GM12878 (cell line): ENCODE measurements around the gene WNK1. TPM values are rescaled to one million over a fixed set of nuclear protein-coding genes. Genes with fewer than 3 reads are reported as not detected.
A peak's percentile ranks its signal among the peaks of the same experiment; 100 is the strongest.

Experiments
- ATAC-seq: fragments of 200-7000 bp; cut with Tn5 transposase; 3 replicates; pipeline ENCODE4 v1.9.1; 2020; ENCODE audit warnings: mild to moderate bottlenecking, moderate library complexity
- BruUV-seq: library from RNA; stranded (reverse); fragments of 400-500 nt; replicated peaks from 2 replicates; lab custom pipeline; 2021; lab: Mats Ljungman, UMichigan
- CTCF ChIA-PET: fragments of 300-600 bp; sonication (Branson Sonifier 250); formaldehyde crosslinking; extraction: SDS; loops from one replicate; lab custom pipeline; 2021; ENCODE audit warnings: inconsistent platforms; lab: Yijun Ruan, JAX
- POLR2A ChIA-PET: fragments of 350-600 bp; formaldehyde crosslinking; extraction: SDS; loops from one replicate; lab custom pipeline; 2021; ENCODE audit warnings: inconsistent platforms; lab: Charles Lee
- RAD21 ChIA-PET: fragments of 300-600 bp; sonication (Branson Sonifier 250); formaldehyde crosslinking; loops from one replicate; lab custom pipeline; 2023; ENCODE audit warnings: antibody characterized with exemption; ENCODE audit not compliant: unreplicated experiment; lab: Charles Lee
- SMC1A ChIA-PET: fragments of 300-600 bp; sonication (Branson Sonifier 250); formaldehyde crosslinking; loops from one replicate; lab custom pipeline; 2023; ENCODE audit not compliant: unreplicated experiment, uncharacterized antibody; lab: Charles Lee
- DNase-seq: peaks from one replicate; pipeline ENCODE4 v3.0.0-alpha.2; 2011; ENCODE audit warnings: low read depth, low spot score
- FAIRE-seq: peaks from 3 replicates; lab custom pipeline; 2011; peaks lifted over from hg19 to GRCh38; lab: Jason Lieb, UNC
- H2AFZ ChIP-seq: 2 replicates; pipeline ENCODE4 v1.6.0; 2011; ENCODE audit warnings: low read depth, low read length, control low read depth; ENCODE audit not compliant: control insufficient read depth
- H3K27ac ChIP-seq: 2 replicates; pipeline ENCODE4 v1.5.1; 2011; ENCODE audit warnings: control low read depth; ENCODE audit not compliant: control insufficient read depth, insufficient read depth
- H3K27me3 ChIP-seq, 2 experiments: replicated peaks in 1 of 2; 2 replicates each; pipeline versions ENCODE4 v1.6.0 to v1.6.1; 2011; ENCODE audit warnings: low read length in 1 of 2; ENCODE audit not compliant: control insufficient read depth in 2 of 2, insufficient read depth in 2 of 2
- H3K36me3 ChIP-seq, 2 experiments: 2 replicates each; pipeline ENCODE4 v1.5.1; 2011; ENCODE audit warnings: low read length in 1 of 2; ENCODE audit not compliant: control insufficient read depth in 2 of 2, insufficient read depth in 2 of 2
- H3K4me1 ChIP-seq: 2 replicates; pipeline ENCODE4 v1.6.1; 2011; ENCODE audit warnings: mild to moderate bottlenecking, low read length, moderate library complexity, mixed read lengths; ENCODE audit not compliant: control insufficient read depth, insufficient read depth
- H3K4me2 ChIP-seq: 2 replicates; pipeline ENCODE4 v1.6.0; 2011; ENCODE audit warnings: control low read depth; ENCODE audit not compliant: control insufficient read depth, insufficient read depth
- H3K4me3 ChIP-seq: fragments of 200-600 bp; sonication (generic); 2 replicates; pipeline ENCODE4 v1.5.1; 2016
- H3K79me2 ChIP-seq: 2 replicates; pipeline ENCODE4 v1.6.0; 2011; ENCODE audit warnings: low read length; ENCODE audit not compliant: control insufficient read depth, insufficient read depth
- H3K9ac ChIP-seq: 2 replicates; pipeline ENCODE4 v1.8.0; 2011; ENCODE audit warnings: low read length, control low read depth, mixed read lengths; ENCODE audit not compliant: control insufficient read depth, insufficient read depth
- H3K9me3 ChIP-seq: replicated peaks from 3 replicates; pipeline ENCODE4 v1.5.1; 2011; ENCODE audit warnings: mild to moderate bottlenecking, low read length; ENCODE audit not compliant: control insufficient read depth, insufficient read depth
- H4K20me1 ChIP-seq: 2 replicates; pipeline ENCODE4 v1.6.0; 2011; ENCODE audit not compliant: control insufficient read depth, insufficient read depth
- ATF3 ChIP-seq: IDR thresholded peaks from 2 replicates; pipeline ENCODE4 v1.6.1; 2011; ENCODE audit warnings: low read depth, mild to moderate bottlenecking, low read length, moderate library complexity, borderline replicate concordance; ENCODE audit errors: extremely low read depth
- CBX5 ChIP-seq: sonication (generic); IDR thresholded peaks from 2 replicates; pipeline ENCODE4 v1.6.1; 2016; ENCODE audit warnings: low read depth, moderate library complexity, mild to moderate bottlenecking, inconsistent platforms
- CEBPZ ChIP-seq: fragments of 150-350 bp; IDR thresholded peaks from 2 replicates; pipeline ENCODE4 v1.6.1; 2016; ENCODE audit warnings: low read depth, low read length
- CREM ChIP-seq: IDR thresholded peaks from 2 replicates; pipeline ENCODE4 v1.6.1; 2014; ENCODE audit warnings: antibody characterized with exemption, low read depth
- EGR1 ChIP-seq, 2 experiments: IDR thresholded peaks; 1 replicate in 1 of 2; 2 replicates in 1 of 2; pipeline ENCODE4 v1.6.1; 2011 to 2012; ENCODE audit warnings: low read depth in 2 of 2, low read length in 2 of 2, borderline replicate concordance in 1 of 2, mild to moderate bottlenecking in 1 of 2, moderate library complexity in 1 of 2
- PAX5 ChIP-seq: IDR thresholded peaks from 2 replicates; pipeline ENCODE4 v1.6.1; 2011; ENCODE audit warnings: low read depth, low read length, borderline replicate concordance
- RCOR1 ChIP-seq: conservative IDR thresholded peaks from 2 replicates; pipeline ENCODE4 v1.6.1; 2012; ENCODE audit warnings: low read depth, low read length, improper control_type of control experiment
- SUPT20H ChIP-seq: IDR thresholded peaks from 2 replicates; pipeline ENCODE4 v1.6.1; 2011; ENCODE audit warnings: low read depth, mild to moderate bottlenecking, low read length, moderate library complexity, borderline replicate concordance; ENCODE audit not compliant: control insufficient read depth
- SUZ12 ChIP-seq: fragments of 200-600 bp; sonication (generic); IDR thresholded peaks from one replicate; pipeline ENCODE4 v1.6.1; 2018; ENCODE audit warnings: antibody characterized with exemption, mild to moderate bottlenecking; ENCODE audit not compliant: unreplicated experiment
- ZNF24 ChIP-seq: fragments of 450-650 bp; IDR thresholded peaks from 2 replicates; pipeline ENCODE4 v1.6.1; 2017; ENCODE audit warnings: antibody characterized with exemption, mild to moderate bottlenecking
- ZNF384 ChIP-seq: IDR thresholded peaks from 2 replicates; pipeline ENCODE4 v1.6.1; 2012; ENCODE audit warnings: low read depth, mild to moderate bottlenecking, low read length, improper control_type of control experiment, borderline replicate concordance
- WGBS: methylation state at CpG from one replicate; pipeline ENCODE4 v1.1.6; 2016; ENCODE audit warnings: low lambda C conversion rate; ENCODE audit not compliant: insufficient replicate concordance, insufficient coverage; ENCODE audit errors: missing lambda C conversion rate; 5-methylcytosine and 5-hydroxymethylcytosine counted together
- in situ Hi-C: fragments of 300-500 bp; cut with MboI; formaldehyde crosslinking; loops from 9 replicates; pipeline ENCODE4 v1.14.3; 2018; ENCODE audit warnings: mixed read lengths
- intact Hi-C: fragments of 100-400 bp; cut with micrococcal nuclease; formaldehyde crosslinking; loops from one replicate; pipeline ENCODE4 v1.14.2; 2022; ENCODE audit not compliant: unreplicated experiment
- polyA plus RNA-seq, 11 experiments: library from polyadenylated mRNA; depleted of rRNA in 4 of 11; unstranded in 6 of 11; stranded (reverse) in 5 of 11; fragments of >200 nt; fragmentation: Nextera tagmentation in 4 of 11; fragmentation: Illumina TruSeq in 1 of 11; extraction: Ambion mirVana in 4 of 11; extraction: Trizol in 1 of 11; gene quantifications; 1 replicate in 1 of 11; 2 replicates in 10 of 11; pipeline versions ENCODE4 v1.2.1 to v1.2.3, GENCODE V29; 2011 to 2016; ENCODE audit warnings: inconsistent platforms in 2 of 11, missing spikeins in 2 of 11, low read depth in 1 of 11
- total RNA-seq, 4 experiments: library from RNA; depleted of rRNA in 3 of 4; stranded (reverse); fragments of >200 nt in 3 of 4; fragmentation: Illumina TruSeq in 1 of 4; extraction: Trizol in 1 of 4; gene quantifications; 2 replicates each; pipeline versions ENCODE4 v1.2.1 to v1.2.3, GENCODE V29; 2013 to 2021
- TF ChIP-seq, protein P1 (sequence below): fragments of 450-650 bp; IDR thresholded peaks from 2 replicates; pipeline ENCODE4 v1.6.1; 2017; ENCODE audit warnings: mild to moderate bottlenecking, moderate library complexity

Gene WNK1
- total and polyA plus RNA-seq, 10 of the 15 experiments (the other 5 are each of a cell fraction or from before 2014, with no cell fraction given), result 9.6 to 151 (median 86.6) TPM

- H3K4me2 ChIP-seq, result peak overlapping the region; percentile 93
- FAIRE-seq, result peak; percentile 93
- no peak for ATAC-seq
- peaks cover 41% of the 10 kb centered on the region for H3K79me2 ChIP-seq
- H4K20me1 ChIP-seq, result peaks cover 7% of the 10 kb centered on the region; the same call in 1 of the 2 replicates
- in situ Hi-C loops, result loop anchor here (5.0 kb wide), 2 partner anchors 78 to 173 kb away; no protein-coding TSS in a partner anchor
- H3K4me3 ChIP-seq, result peak overlapping the region; percentile 75
- 52% methylated on average over 1 of the region's 1 CpG for WGBS
- ChIA-PET CTCF (interaction anchor here (1.0 to 6.5 kb wide), 19 partner anchors 10 to 181 kb away, joined by 3 to 123 read pairs (median 10); no protein-coding TSS in a partner anchor), RAD21 (interaction anchor here (0.8 to 9.6 kb wide), 24 partner anchors 11 to 199 kb away, joined by 3 to 396 read pairs (median 17); partner anchors contain the start of genes NINJ2 and RAD52), SMC1A (interaction anchor here (0.8 to 6.6 kb wide), 32 partner anchors 8 to 174 kb away, joined by 3 to 194 read pairs (median 10); no protein-coding TSS in a partner anchor), POLR2A (interaction anchor here (0.6 to 6.7 kb wide), 22 partner anchors 8 to 200 kb away, joined by 3 to 118 read pairs (median 8); partner anchors contain the start of gene RAD52)
- no peaks in the 10 kb centered on the region for H3K27me3 ChIP-seq
- H3K36me3 ChIP-seq, result no peaks in the 10 kb centered on the region
- H2AFZ ChIP-seq, result peak overlapping the region; percentile 63
- H3K9ac ChIP-seq, result peak overlapping the region; percentile 60
- H3K9me3 ChIP-seq, result no peaks in the 10 kb centered on the region
- peak overlapping the region; percentile 79 for H3K27ac ChIP-seq
- intact Hi-C loops, result loop anchor here (2.0 kb wide), 2 partner anchors 29 to 63 kb away; no protein-coding TSS in a partner anchor
- TF ChIP-seq PAX5, result no peak
- TF ChIP-seq SUZ12, result no peak
- TF ChIP-seq RCOR1, result no peak
- no peak for TF ChIP-seq CBX5
- TF ChIP-seq CREM, result no peak
- TF ChIP-seq SUPT20H, result no peak
- no peak for TF ChIP-seq EGR1 (IDR thresholded peaks at IDR 0.05; ENCODE audit: borderline replicate concordance in 1 of 2, low read depth in 2 of 2, low read length in 2 of 2)
- peak; percentile 28; the same call in 1 of the 2 replicates for TF ChIP-seq ZNF24
- no peak for TF ChIP-seq CEBPZ
- TF ChIP-seq ATF3, result no peak
- TF ChIP-seq, protein P1, sequence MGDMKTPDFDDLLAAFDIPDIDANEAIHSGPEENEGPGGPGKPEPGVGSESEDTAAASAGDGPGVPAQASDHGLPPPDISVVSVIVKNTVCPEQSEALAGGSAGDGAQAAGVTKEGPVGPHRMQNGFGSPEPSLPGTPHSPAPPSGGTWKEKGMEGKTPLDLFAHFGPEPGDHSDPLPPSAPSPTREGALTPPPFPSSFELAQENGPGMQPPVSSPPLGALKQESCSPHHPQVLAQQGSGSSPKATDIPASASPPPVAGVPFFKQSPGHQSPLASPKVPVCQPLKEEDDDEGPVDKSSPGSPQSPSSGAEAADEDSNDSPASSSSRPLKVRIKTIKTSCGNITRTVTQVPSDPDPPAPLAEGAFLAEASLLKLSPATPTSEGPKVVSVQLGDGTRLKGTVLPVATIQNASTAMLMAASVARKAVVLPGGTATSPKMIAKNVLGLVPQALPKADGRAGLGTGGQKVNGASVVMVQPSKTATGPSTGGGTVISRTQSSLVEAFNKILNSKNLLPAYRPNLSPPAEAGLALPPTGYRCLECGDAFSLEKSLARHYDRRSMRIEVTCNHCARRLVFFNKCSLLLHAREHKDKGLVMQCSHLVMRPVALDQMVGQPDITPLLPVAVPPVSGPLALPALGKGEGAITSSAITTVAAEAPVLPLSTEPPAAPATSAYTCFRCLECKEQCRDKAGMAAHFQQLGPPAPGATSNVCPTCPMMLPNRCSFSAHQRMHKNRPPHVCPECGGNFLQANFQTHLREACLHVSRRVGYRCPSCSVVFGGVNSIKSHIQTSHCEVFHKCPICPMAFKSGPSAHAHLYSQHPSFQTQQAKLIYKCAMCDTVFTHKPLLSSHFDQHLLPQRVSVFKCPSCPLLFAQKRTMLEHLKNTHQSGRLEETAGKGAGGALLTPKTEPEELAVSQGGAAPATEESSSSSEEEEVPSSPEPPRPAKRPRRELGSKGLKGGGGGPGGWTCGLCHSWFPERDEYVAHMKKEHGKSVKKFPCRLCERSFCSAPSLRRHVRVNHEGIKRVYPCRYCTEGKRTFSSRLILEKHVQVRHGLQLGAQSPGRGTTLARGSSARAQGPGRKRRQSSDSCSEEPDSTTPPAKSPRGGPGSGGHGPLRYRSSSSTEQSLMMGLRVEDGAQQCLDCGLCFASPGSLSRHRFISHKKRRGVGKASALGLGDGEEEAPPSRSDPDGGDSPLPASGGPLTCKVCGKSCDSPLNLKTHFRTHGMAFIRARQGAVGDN, result 0 out of 2 replicates have a peak, but pooled peaks have one; percentile 43
- TF ChIP-seq ZNF384, result no peak
- DNase-seq, result no peak
- H3K4me1 ChIP-seq, result no peaks in the 10 kb centered on the region; the same call in 1 of the 2 replicates
- no TSS peak for BruUV-seq
Observed at GRCh38 chr12:749751-750270, 2.6 kb upstream of the WNK1 start.
